ENCODE data around the gene FAM13A.

FAM13A gene

GRCh38 chr4:88753658-88754571 lies 303.1 kb downstream of the FAM13A start:
- Histone ChIP-seq H4K20me1 (ENCODE audit: low read depth, low read length) (no peaks in the 10 kb centered on the region), H3F3A (ENCODE audit: insufficient read depth) (no peaks in the 10 kb centered on the region), H3K4me2 (ENCODE audit: low read depth, low read length, poor library complexity, severe bottlenecking) (no peak overlapping the region), H3K9ac (ENCODE audit: low read length) (no peak overlapping the region), H3K9me2 (replicated peaks; ENCODE audit: insufficient read depth, low read length) (no peaks in the 10 kb centered on the region), H3K79me2 (ENCODE audit: insufficient read depth, low read length) (no peaks in the 10 kb centered on the region), H2AFZ (ENCODE audit: low read depth, low read length, severe bottlenecking) (no peak overlapping the region), H3K9me3 (ENCODE audit: insufficient read depth, low read length) (no peaks in the 10 kb centered on the region), H3K27me3 (ENCODE audit: low read length) (no peaks in the 10 kb centered on the region), H3K4me3 (ENCODE audit: insufficient read depth, low read length, poor library complexity, severe bottlenecking) (no peak overlapping the region), H3K27ac (ENCODE audit: low read depth, low read length) (no peak overlapping the region), H3K36me3 (ENCODE audit: low read length) (no peaks in the 10 kb centered on the region)
- no peak for TF ChIP-seq EZH2phosphoT487 (conservative IDR thresholded peaks at IDR 0.05; ENCODE audit: low read length)
- TF ChIP-seq CTCF (IDR thresholded peaks at IDR 0.05; ENCODE audit: insufficient read depth, low read length, poor library complexity, severe bottlenecking), result no peak

GRCh38 chr4:88752754-88753153 lies 304.2 kb downstream of the FAM13A start:
- Histone ChIP-seq H4K20me1 (ENCODE audit: low read depth, low read length) (no peaks in the 10 kb centered on the region), H3K27me3 (ENCODE audit: low read length) (no peaks in the 10 kb centered on the region), H3K4me3 (ENCODE audit: insufficient read depth, low read length, poor library complexity, severe bottlenecking) (no peak overlapping the region), H2AFZ (ENCODE audit: low read depth, low read length, severe bottlenecking) (no peak overlapping the region), H3K27ac (ENCODE audit: low read depth, low read length) (no peak overlapping the region), H3K9me2 (replicated peaks; ENCODE audit: insufficient read depth, low read length) (no peaks in the 10 kb centered on the region), H3F3A (ENCODE audit: insufficient read depth) (no peaks in the 10 kb centered on the region), H3K4me2 (ENCODE audit: low read depth, low read length, poor library complexity, severe bottlenecking) (no peak overlapping the region), H3K9me3 (ENCODE audit: insufficient read depth, low read length) (no peaks in the 10 kb centered on the region), H3K79me2 (ENCODE audit: insufficient read depth, low read length) (no peaks in the 10 kb centered on the region), H3K36me3 (ENCODE audit: low read length) (no peaks in the 10 kb centered on the region), H3K9ac (ENCODE audit: low read length) (no peak overlapping the region)
- TF ChIP-seq CTCF (IDR thresholded peaks at IDR 0.05; ENCODE audit: insufficient read depth, low read length, poor library complexity, severe bottlenecking) (no peak), EZH2phosphoT487 (conservative IDR thresholded peaks at IDR 0.05; ENCODE audit: low read length) (no peak)

GRCh38 chr4:88752076-88752463 lies 304.9 kb downstream of the FAM13A start:
- Histone ChIP-seq H3F3A (ENCODE audit: insufficient read depth) (no peaks in the 10 kb centered on the region), H3K4me3 (ENCODE audit: insufficient read depth, low read length, poor library complexity, severe bottlenecking) (no peak overlapping the region), H3K79me2 (ENCODE audit: insufficient read depth, low read length) (no peaks in the 10 kb centered on the region), H4K20me1 (ENCODE audit: low read depth, low read length) (no peaks in the 10 kb centered on the region), H3K36me3 (ENCODE audit: low read length) (no peaks in the 10 kb centered on the region), H2AFZ (ENCODE audit: low read depth, low read length, severe bottlenecking) (no peak overlapping the region), H3K27me3 (ENCODE audit: low read length) (no peaks in the 10 kb centered on the region), H3K4me2 (ENCODE audit: low read depth, low read length, poor library complexity, severe bottlenecking) (no peak overlapping the region), H3K9me3 (ENCODE audit: insufficient read depth, low read length) (no peaks in the 10 kb centered on the region), H3K27ac (ENCODE audit: low read depth, low read length) (no peak overlapping the region), H3K9ac (ENCODE audit: low read length) (no peak overlapping the region), H3K9me2 (replicated peaks; ENCODE audit: insufficient read depth, low read length) (no peaks in the 10 kb centered on the region)
- TF ChIP-seq CTCF (IDR thresholded peaks at IDR 0.05; ENCODE audit: insufficient read depth, low read length, poor library complexity, severe bottlenecking) (no peak), EZH2phosphoT487 (conservative IDR thresholded peaks at IDR 0.05; ENCODE audit: low read length) (no peak)
